Measurements from ENCODE around the gene TP53I13.

Gene TP53I13

GRCh38 chr17:29597361-29598172 lies 29.1 kb downstream of the TP53I13 start:
- Histone ChIP-seq H3K4ac (ENCODE audit: low read length) (no peak overlapping the region), H3K4me3 (ENCODE audit: low read length in 2 of 2) (no peak overlapping the region), H3K18ac (ENCODE audit: low read length) (peak overlapping the region; percentile 96), H3K4me2 (ENCODE audit: insufficient read depth, low read length, poor library complexity, severe bottlenecking) (peak overlapping the region; percentile 14), H2BK15ac (ENCODE audit: low read length) (peak overlapping the region; percentile 91), H3K36me3 (replicated peaks in 1 of 2; ENCODE audit: control insufficient read depth in 2 of 2, insufficient read depth in 2 of 2, low read length in 2 of 2) (no peaks in the 10 kb centered on the region), H3K27me3 (ENCODE audit: control insufficient read depth in 3 of 3, insufficient read depth in 3 of 3, low read depth in 1 of 3, low read length in 3 of 3) (no peaks in the 10 kb centered on the region), H2BK5ac (ENCODE audit: low read length) (peak overlapping the region; percentile 83), H2BK120ac (ENCODE audit: low read depth, low read length) (no peak overlapping the region), H2AK5ac (ENCODE audit: low read depth, low read length) (peak overlapping the region; percentile 58), H3K4me1 (ENCODE audit: control insufficient read depth in 2 of 2, insufficient read depth in 1 of 2, low read depth in 1 of 2, low read length in 2 of 2) (peaks cover 29 to 36% of the 10 kb centered on the region in 2 donors), H4K8ac (ENCODE audit: low read depth, low read length) (no peak overlapping the region), H4K91ac (ENCODE audit: low read depth, low read length, poor library complexity) (peak overlapping the region; percentile 77), H2BK12ac (ENCODE audit: low read length) (peak overlapping the region; percentile 98), H3K27ac (replicated peaks; ENCODE audit: low read length) (peak overlapping the region; percentile 75), H3K23ac (ENCODE audit: low read depth, low read length, poor library complexity) (no peak overlapping the region), H3K9ac (ENCODE audit: low read depth, low read length, poor library complexity) (no peak overlapping the region), H3K79me1 (ENCODE audit: low read depth, low read length) (peaks cover 11% of the 10 kb centered on the region), H3K9me3 (replicated peaks in 1 of 2; ENCODE audit: control insufficient read depth in 2 of 2, insufficient read depth in 1 of 2, low read depth in 1 of 2, low read length in 2 of 2) (no peaks in the 10 kb centered on the region), H3K14ac (ENCODE audit: low read length) (peak overlapping the region; percentile 58), H2AFZ (ENCODE audit: low read length) (no peak overlapping the region)
- DNase-seq (ENCODE audit: low spot score), result no peak
- WGBS, 2 donors (ENCODE audit: extremely low coverage in 2 of 2, insufficient read length in 2 of 2, insufficient replicate concordance in 1 of 2), result no CpG with 5 or more reads among the region's 13 CpGs

GRCh38 chr17:29603109-29603674 lies 34.7 kb downstream of the TP53I13 start:
- Histone ChIP-seq H3K27me3 (ENCODE audit: control insufficient read depth in 3 of 3, insufficient read depth in 3 of 3, low read depth in 1 of 3, low read length in 3 of 3) (peaks cover 0 to 1% (median 0%) of the 10 kb centered on the region in 3 experiments), H3K27ac (replicated peaks; ENCODE audit: low read length) (no peak overlapping the region), H3K9me3 (replicated peaks in 1 of 2; ENCODE audit: control insufficient read depth in 2 of 2, insufficient read depth in 1 of 2, low read depth in 1 of 2, low read length in 2 of 2) (no peaks in the 10 kb centered on the region), H4K8ac (ENCODE audit: low read depth, low read length) (no peak overlapping the region), H3K4me2 (ENCODE audit: insufficient read depth, low read length, poor library complexity, severe bottlenecking) (no peak overlapping the region), H3K4ac (ENCODE audit: low read length) (no peak overlapping the region), H4K91ac (ENCODE audit: low read depth, low read length, poor library complexity) (no peak overlapping the region), H2BK15ac (ENCODE audit: low read length) (no peak overlapping the region), H3K36me3 (replicated peaks in 1 of 2; ENCODE audit: control insufficient read depth in 2 of 2, insufficient read depth in 2 of 2, low read length in 2 of 2) (peaks cover 0 to 4% of the 10 kb centered on the region in 2 donors), H2AFZ (ENCODE audit: low read length) (no peak overlapping the region), H3K4me1 (ENCODE audit: control insufficient read depth in 2 of 2, insufficient read depth in 1 of 2, low read depth in 1 of 2, low read length in 2 of 2) (peaks cover 0 to 9% of the 10 kb centered on the region in 2 donors), H2BK120ac (ENCODE audit: low read depth, low read length) (no peak overlapping the region), H2BK12ac (ENCODE audit: low read length) (no peak overlapping the region), H2AK5ac (ENCODE audit: low read depth, low read length) (no peak overlapping the region), H3K18ac (ENCODE audit: low read length) (no peak overlapping the region), H3K14ac (ENCODE audit: low read length) (no peak overlapping the region), H3K79me1 (ENCODE audit: low read depth, low read length) (peaks cover 3% of the 10 kb centered on the region), H3K23ac (ENCODE audit: low read depth, low read length, poor library complexity) (no peak overlapping the region), H2BK5ac (ENCODE audit: low read length) (no peak overlapping the region), H3K4me3 (ENCODE audit: low read length in 2 of 2) (no peak overlapping the region), H3K9ac (ENCODE audit: low read depth, low read length, poor library complexity) (no peak overlapping the region)
- no peak for DNase-seq (ENCODE audit: low spot score)
- WGBS, 2 donors (ENCODE audit: extremely low coverage in 2 of 2, insufficient read length in 2 of 2, insufficient replicate concordance in 1 of 2), result no CpG with 5 or more reads among the region's 6 CpGs

- H4K8ac ChIP-seq (ENCODE audit: low read depth, low read length), result no peak overlapping the region
- no peaks in the 10 kb centered on the region for H3K4me1 ChIP-seq (ENCODE audit: control insufficient read depth in 2 of 2, insufficient read depth in 1 of 2, low read depth in 1 of 2, low read length in 2 of 2)
- no peak overlapping the region for H3K27ac ChIP-seq (replicated peaks; ENCODE audit: low read length)
- H2BK12ac ChIP-seq (ENCODE audit: low read length), result no peak overlapping the region
- H4K91ac ChIP-seq (ENCODE audit: low read depth, low read length, poor library complexity), result no peak overlapping the region
- H3K79me1 ChIP-seq (ENCODE audit: low read depth, low read length), result peaks cover 4% of the 10 kb centered on the region
- peak overlapping the region; percentile 17 for H3K14ac ChIP-seq (ENCODE audit: low read length)
- H3K9ac ChIP-seq (ENCODE audit: low read depth, low read length, poor library complexity), result no peak overlapping the region
- H3K18ac ChIP-seq (ENCODE audit: low read length), result peak overlapping the region; percentile 17
- peak overlapping the region; percentile 83 for H2AK5ac ChIP-seq (ENCODE audit: low read depth, low read length)
- H3K9me3 ChIP-seq (replicated peaks in 1 of 2; ENCODE audit: control insufficient read depth in 2 of 2, insufficient read depth in 1 of 2, low read depth in 1 of 2, low read length in 2 of 2), result peaks cover 0 to 1% of the 10 kb centered on the region in 2 donors
- WGBS, 2 donors (ENCODE audit: extremely low coverage in 2 of 2, insufficient read length in 2 of 2, insufficient replicate concordance in 1 of 2), result no CpG with 5 or more reads among the region's 29 CpGs
- peaks cover 3 to 43% of the 10 kb centered on the region in 2 donors for H3K36me3 ChIP-seq (replicated peaks in 1 of 2; ENCODE audit: control insufficient read depth in 2 of 2, insufficient read depth in 2 of 2, low read length in 2 of 2)
- peak overlapping the region; percentile 49 for H2BK15ac ChIP-seq (ENCODE audit: low read length)
- H3K4ac ChIP-seq (ENCODE audit: low read length), result no peak overlapping the region
- H2BK5ac ChIP-seq (ENCODE audit: low read length), result peak overlapping the region; percentile 53
- no peak overlapping the region for H3K23ac ChIP-seq (ENCODE audit: low read depth, low read length, poor library complexity)
- no peak for DNase-seq (ENCODE audit: low spot score)
- peaks cover 0 to 1% (median 0%) of the 10 kb centered on the region in 3 experiments for H3K27me3 ChIP-seq (ENCODE audit: control insufficient read depth in 3 of 3, insufficient read depth in 3 of 3, low read depth in 1 of 3, low read length in 3 of 3)
- H2BK120ac ChIP-seq (ENCODE audit: low read depth, low read length), result no peak overlapping the region
- no peak overlapping the region for H3K4me3 ChIP-seq (ENCODE audit: low read length in 2 of 2)
- H2AFZ ChIP-seq (ENCODE audit: low read length), result no peak overlapping the region
- H3K4me2 ChIP-seq (ENCODE audit: insufficient read depth, low read length, poor library complexity, severe bottlenecking), result no peak overlapping the region
These were observed 39.2 kb downstream of the TP53I13 start for GRCh38 chr17:29607557-29608195.

GRCh38 chr17:29608986-29609385 lies 40.5 kb downstream of the TP53I13 start:
- no peak overlapping the region for H3K18ac ChIP-seq (ENCODE audit: low read length)
- H2AK5ac ChIP-seq (ENCODE audit: low read depth, low read length), result no peak overlapping the region
- no peak overlapping the region for H4K8ac ChIP-seq (ENCODE audit: low read depth, low read length)
- H3K4me1 ChIP-seq (ENCODE audit: control insufficient read depth in 2 of 2, insufficient read depth in 1 of 2, low read depth in 1 of 2, low read length in 2 of 2), result peaks cover 0 to 5% of the 10 kb centered on the region in 2 donors
- no peak overlapping the region for H3K27ac ChIP-seq (replicated peaks; ENCODE audit: low read length)
- DNase-seq (ENCODE audit: low spot score), result no peak
- no peak overlapping the region for H3K9ac ChIP-seq (ENCODE audit: low read depth, low read length, poor library complexity)
- H2BK120ac ChIP-seq (ENCODE audit: low read depth, low read length), result no peak overlapping the region
- H3K14ac ChIP-seq (ENCODE audit: low read length), result no peak overlapping the region
- no peak overlapping the region for H2AFZ ChIP-seq (ENCODE audit: low read length)
- H3K4me3 ChIP-seq (ENCODE audit: low read length in 2 of 2), result no peak overlapping the region
- H4K91ac ChIP-seq (ENCODE audit: low read depth, low read length, poor library complexity), result no peak overlapping the region
- no CpG with 5 or more reads among the region's 15 CpGs for WGBS, 2 donors (ENCODE audit: extremely low coverage in 2 of 2, insufficient read length in 2 of 2, insufficient replicate concordance in 1 of 2)
- H3K4me2 ChIP-seq (ENCODE audit: insufficient read depth, low read length, poor library complexity, severe bottlenecking), result no peak overlapping the region
- peaks cover 0 to 1% (median 0%) of the 10 kb centered on the region in 3 experiments for H3K27me3 ChIP-seq (ENCODE audit: control insufficient read depth in 3 of 3, insufficient read depth in 3 of 3, low read depth in 1 of 3, low read length in 3 of 3)
- H2BK5ac ChIP-seq (ENCODE audit: low read length), result peak overlapping the region; percentile 16
- H3K79me1 ChIP-seq (ENCODE audit: low read depth, low read length), result peaks cover 4% of the 10 kb centered on the region
- H2BK12ac ChIP-seq (ENCODE audit: low read length), result no peak overlapping the region
- peaks cover 0 to 3% of the 10 kb centered on the region in 2 donors for H3K9me3 ChIP-seq (replicated peaks in 1 of 2; ENCODE audit: control insufficient read depth in 2 of 2, insufficient read depth in 1 of 2, low read depth in 1 of 2, low read length in 2 of 2)
- H3K23ac ChIP-seq (ENCODE audit: low read depth, low read length, poor library complexity), result peak overlapping the region; percentile 4
- H3K4ac ChIP-seq (ENCODE audit: low read length), result no peak overlapping the region
- H2BK15ac ChIP-seq (ENCODE audit: low read length), result no peak overlapping the region
- peaks cover 6 to 47% of the 10 kb centered on the region in 2 donors for H3K36me3 ChIP-seq (replicated peaks in 1 of 2; ENCODE audit: control insufficient read depth in 2 of 2, insufficient read depth in 2 of 2, low read length in 2 of 2)
